GM13976 (cell line): ENCODE measurements around the gene BRIP1.
"Not testable (repeated sequence)": the region's sequence is repeated elsewhere in the genome, so short reads cannot be mapped to it uniquely, and the experiment has no call there.

Experiments
- DNase-seq: peaks from one replicate; pipeline ENCODE4 v3.0.0; 2012; ENCODE audit warnings: low spot score
- in situ Hi-C: fragments of 300-500 bp; cut with MboI; formaldehyde crosslinking; loops from one replicate; pipeline ENCODE4 v1.12.0; 2022; ENCODE audit warnings: low sequenced_read_pairs, mixed read lengths, inconsistent platforms; ENCODE audit not compliant: unreplicated experiment
- TF ChIP-seq, protein P1 (sequence below): IDR thresholded peaks from 2 replicates; pipeline ENCODE4 v1.5.1; 2012; ENCODE audit warnings: borderline replicate concordance, mild to moderate bottlenecking; ENCODE audit not compliant: insufficient read depth; ENCODE audit errors: extremely low read depth, missing control alignments, control extremely low read depth

BRIP1 gene

DNA sequence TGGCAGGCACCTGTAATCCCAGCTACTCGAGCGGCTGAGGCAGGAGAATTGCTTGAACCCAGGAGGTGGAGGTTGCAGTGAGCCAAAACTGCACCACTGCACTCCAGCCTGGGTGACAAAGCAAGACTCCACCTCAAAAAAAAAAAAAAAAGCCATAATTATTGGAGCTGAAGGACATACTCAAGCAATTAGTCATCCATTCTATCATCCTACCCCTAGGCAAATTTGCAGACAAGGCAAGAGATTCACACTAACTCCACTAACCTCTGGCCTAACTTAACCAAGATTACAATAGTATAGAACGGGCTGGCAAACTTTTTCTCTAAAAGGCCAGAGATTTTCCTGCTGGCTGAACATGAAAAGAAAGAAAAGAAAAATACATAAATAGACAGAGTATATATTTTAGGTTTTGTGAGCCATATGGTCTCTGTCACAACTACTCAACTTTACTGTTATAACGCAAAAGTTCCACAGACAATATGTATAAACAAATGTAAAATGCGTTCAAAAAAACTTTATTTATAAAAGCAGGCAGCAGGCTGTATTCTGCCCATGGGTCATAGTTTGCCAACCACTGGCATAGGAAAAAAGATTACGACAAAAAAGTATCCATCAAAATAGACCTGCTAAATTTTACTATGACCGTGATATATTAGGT lies 29.7 kb downstream of the BRIP1 start:
- DNase-seq = no peak
- in situ Hi-C loops = loop anchor here (25.0 kb wide), 1 partner anchor 421 kb away; no protein-coding TSS in a partner anchor
- TF ChIP-seq, protein P1, sequence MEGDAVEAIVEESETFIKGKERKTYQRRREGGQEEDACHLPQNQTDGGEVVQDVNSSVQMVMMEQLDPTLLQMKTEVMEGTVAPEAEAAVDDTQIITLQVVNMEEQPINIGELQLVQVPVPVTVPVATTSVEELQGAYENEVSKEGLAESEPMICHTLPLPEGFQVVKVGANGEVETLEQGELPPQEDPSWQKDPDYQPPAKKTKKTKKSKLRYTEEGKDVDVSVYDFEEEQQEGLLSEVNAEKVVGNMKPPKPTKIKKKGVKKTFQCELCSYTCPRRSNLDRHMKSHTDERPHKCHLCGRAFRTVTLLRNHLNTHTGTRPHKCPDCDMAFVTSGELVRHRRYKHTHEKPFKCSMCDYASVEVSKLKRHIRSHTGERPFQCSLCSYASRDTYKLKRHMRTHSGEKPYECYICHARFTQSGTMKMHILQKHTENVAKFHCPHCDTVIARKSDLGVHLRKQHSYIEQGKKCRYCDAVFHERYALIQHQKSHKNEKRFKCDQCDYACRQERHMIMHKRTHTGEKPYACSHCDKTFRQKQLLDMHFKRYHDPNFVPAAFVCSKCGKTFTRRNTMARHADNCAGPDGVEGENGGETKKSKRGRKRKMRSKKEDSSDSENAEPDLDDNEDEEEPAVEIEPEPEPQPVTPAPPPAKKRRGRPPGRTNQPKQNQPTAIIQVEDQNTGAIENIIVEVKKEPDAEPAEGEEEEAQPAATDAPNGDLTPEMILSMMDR = no peak

DNA sequence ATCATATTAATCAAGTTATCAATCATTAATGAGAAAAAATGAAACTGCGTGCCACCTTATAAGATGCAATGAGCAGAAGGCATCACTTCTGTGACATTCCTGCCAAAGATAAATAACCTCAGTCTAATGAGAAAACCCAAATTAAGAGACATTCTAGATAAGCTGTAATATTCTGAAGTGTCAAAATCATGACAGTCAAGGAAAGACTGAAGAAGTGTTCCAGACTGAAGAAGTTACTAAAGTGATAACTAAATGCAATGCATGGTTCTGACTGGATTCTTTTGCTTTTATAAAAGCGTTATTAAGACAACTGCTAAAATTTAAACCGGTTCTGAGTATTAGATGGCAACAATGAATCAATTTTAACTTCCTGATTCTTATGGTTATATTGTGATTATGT lies 30.9 kb downstream of the BRIP1 start:
- no peak for DNase-seq
- in situ Hi-C loops = loop anchor here (25.0 kb wide), 1 partner anchor 420 kb away; no protein-coding TSS in a partner anchor
- TF ChIP-seq, protein P1 = no peak

DNA sequence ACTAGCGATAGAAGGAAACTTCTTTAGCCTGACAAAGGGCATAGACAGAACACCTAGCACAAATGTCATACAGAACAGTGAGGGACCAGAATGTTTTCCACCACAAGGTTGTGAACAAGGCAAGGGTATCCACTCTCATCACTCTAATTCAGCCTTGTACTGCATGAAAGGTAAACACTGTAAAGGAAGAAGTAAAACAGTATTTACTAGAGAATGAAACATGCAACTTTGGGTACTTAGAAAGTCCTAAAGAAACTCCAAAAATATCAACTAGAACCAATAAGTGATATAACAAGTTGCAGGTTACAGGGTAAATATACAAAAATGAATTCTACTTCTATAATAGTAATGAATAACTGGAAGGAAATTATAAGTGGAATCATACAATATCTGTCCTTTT lies 32.2 kb downstream of the BRIP1 start:
- TF ChIP-seq, protein P1 = no peak
- in situ Hi-C loops = loop anchor here (25.0 kb wide), 1 partner anchor 419 kb away; no protein-coding TSS in a partner anchor
- DNase-seq = no peak

DNA sequence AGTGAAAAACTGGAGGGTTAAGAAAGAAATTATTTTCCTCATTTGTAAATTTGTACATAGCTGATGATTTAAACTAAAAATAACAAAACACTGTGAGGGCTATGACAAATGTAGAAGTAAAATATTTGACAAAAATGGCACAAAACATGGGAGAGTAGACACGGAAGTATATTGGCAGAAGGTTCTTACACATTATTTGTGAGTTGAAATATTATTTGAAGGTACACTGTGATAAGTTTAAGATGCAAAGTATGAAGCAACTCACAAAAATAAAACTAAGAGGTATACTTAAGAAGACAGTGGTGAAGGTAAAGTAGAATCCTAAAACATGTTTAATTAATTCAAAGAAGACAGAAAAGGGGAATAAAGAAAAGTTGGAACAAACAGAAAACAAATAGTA lies 34.6 kb downstream of the BRIP1 start:
- TF ChIP-seq, protein P1 = no peak
- in situ Hi-C loops = loop anchor here (25.0 kb wide), 1 partner anchor 416 kb away; no protein-coding TSS in a partner anchor
- no peak for DNase-seq

DNA sequence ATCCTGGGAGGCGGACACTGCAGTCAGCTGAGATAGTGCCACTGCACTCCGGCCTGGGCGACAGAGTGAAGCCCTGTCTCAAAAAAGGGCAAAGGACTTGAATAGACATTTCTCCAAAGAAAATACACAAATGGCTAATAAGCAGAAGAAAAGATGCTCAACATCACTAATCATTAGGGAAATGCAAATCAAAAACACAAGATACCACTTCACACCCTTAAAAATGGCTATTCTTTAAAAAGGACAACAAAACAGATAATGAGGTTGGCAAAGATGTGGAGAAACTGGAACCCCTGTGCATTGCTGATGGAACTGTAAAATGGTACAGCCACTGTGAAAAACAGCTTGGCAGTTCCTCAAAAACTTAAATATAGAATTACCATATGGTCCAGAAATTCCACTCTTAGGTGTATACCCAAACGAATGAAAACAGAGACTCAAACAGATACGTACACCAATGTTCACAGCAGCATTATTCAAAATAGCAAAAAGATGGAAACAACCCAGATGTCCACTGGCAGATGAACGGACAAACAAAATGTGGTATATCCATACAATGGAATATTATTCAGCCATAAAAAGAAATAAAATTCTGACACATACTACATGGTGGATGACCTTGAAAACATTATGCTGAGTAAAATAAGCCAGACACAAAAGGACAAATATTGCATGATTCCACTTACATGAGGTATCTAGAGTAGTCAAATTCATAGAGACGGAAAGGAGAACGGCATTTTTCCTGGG lies 35.5 kb downstream of the BRIP1 start:
- TF ChIP-seq, protein P1 = no peak
- no peak for DNase-seq
- in situ Hi-C loops = loop anchor here (25.0 kb wide), 1 partner anchor 416 kb away; no protein-coding TSS in a partner anchor

DNA sequence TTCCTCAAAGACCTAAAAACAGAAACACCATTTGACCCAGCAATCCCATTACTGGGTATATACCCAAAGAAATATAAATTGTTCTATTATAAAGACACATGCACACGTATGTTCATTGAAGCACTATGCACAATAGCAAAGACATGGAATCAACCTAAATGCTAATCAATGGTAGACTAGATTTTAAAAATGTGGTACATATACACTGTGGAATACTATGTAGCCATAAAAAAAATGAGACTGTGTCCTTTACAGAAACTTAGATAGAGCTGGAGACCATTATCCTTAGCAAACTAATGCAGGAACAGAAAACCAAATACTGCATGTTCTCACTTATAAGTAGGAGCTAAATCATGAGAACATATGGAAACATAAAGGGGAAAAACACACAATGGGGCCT lies 36.5 kb downstream of the BRIP1 start:
- not testable (repeated sequence) for DNase-seq
- in situ Hi-C loops = loop anchor here (25.0 kb wide), 1 partner anchor 415 kb away; no protein-coding TSS in a partner anchor

DNA sequence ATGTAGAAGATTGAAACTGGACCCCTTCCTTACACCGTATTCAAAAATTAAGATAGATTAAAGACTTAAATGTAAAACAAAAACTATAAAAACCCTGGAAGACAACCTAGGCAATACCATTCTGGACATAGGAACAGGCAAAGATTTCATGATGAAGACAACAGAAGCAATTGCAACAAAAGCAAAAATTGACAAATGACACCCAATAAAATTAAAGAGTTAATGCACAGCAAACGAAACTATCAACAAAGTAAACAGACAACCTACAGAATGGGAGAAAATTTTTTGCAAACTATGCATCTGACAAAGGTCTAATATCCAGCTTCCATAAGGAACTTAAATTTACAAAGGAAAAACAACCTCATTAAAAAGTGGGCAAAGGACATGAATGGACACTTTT lies 37.1 kb downstream of the BRIP1 start:
- in situ Hi-C loops = loop anchor here (25.0 kb wide), 1 partner anchor 414 kb away; no protein-coding TSS in a partner anchor

More for the DNA sequence above, 37.1 kb downstream of the BRIP1 start:
- DNase-seq = not testable (repeated sequence)
